ENCODE measurements around the gene HES4. TPM values are rescaled to one million over a fixed set of nuclear protein-coding genes. Genes with fewer than 3 reads are reported as not detected.

Gene HES4
- total RNA-seq, 1 donor from 2014 or later: 149 TPM

- H3K79me2 ChIP-seq (ENCODE audit: insufficient read depth, low read length): no peaks in the 10 kb centered on the region
- H3K9ac ChIP-seq (ENCODE audit: low read length): no peak overlapping the region
- no peaks in the 10 kb centered on the region for H3K9me3 Mint-ChIP-seq (ENCODE audit: unreplicated experiment)
- H3K27ac Mint-ChIP-seq (ENCODE audit: unreplicated experiment): no peak overlapping the region
- no peak overlapping the region for H3K27ac ChIP-seq (ENCODE audit: low read depth, low read length)
- FAIRE-seq (no peak), DNase-seq (ENCODE audit: low read depth) (no peak)
- H3K36me3 ChIP-seq (ENCODE audit: insufficient read depth, low read length): no peaks in the 10 kb centered on the region
- H3K27me3 Mint-ChIP-seq (ENCODE audit: low read depth, unreplicated experiment): peaks cover 35% of the 10 kb centered on the region
- no peaks in the 10 kb centered on the region for H4K20me1 ChIP-seq (ENCODE audit: insufficient read depth, low read length)
- no peak overlapping the region for H2AFZ ChIP-seq (ENCODE audit: low read depth, low read length)
- no peaks in the 10 kb centered on the region for H3K4me1 Mint-ChIP-seq (ENCODE audit: low read depth, unreplicated experiment)
- H3K4me3 Mint-ChIP-seq (ENCODE audit: unreplicated experiment): no peak overlapping the region
- peaks cover 5% of the 10 kb centered on the region for H3K36me3 Mint-ChIP-seq (ENCODE audit: low read depth, unreplicated experiment)
- no peaks in the 10 kb centered on the region for H3K9me3 ChIP-seq (ENCODE audit: insufficient read depth, low read depth, low read length)
- TF ChIP-seq CTCF (IDR thresholded peaks at IDR 0.05; ENCODE audit: insufficient read depth, low read depth, low read length) (no peak), EZH2 (IDR thresholded peaks at IDR 0.05; ENCODE audit: insufficient read depth, low read length) (no peak)
- peaks cover 4% of the 10 kb centered on the region for H3K27me3 ChIP-seq (ENCODE audit: insufficient read depth, low read length)
- no peak overlapping the region for H3K4me2 ChIP-seq (ENCODE audit: low read length)
- no peaks in the 10 kb centered on the region for H3K4me1 ChIP-seq (ENCODE audit: insufficient read depth, low read length)
- no peak overlapping the region for H3K4me3 ChIP-seq (ENCODE audit: insufficient read depth, low read depth, low read length)
Observed at GRCh38 chr1:979744-980072, 20.2 kb downstream of the HES4 start.

GRCh38 chr1:978835-979743 lies 20.8 kb downstream of the HES4 start:
- H4K20me1 ChIP-seq (ENCODE audit: insufficient read depth, low read length): no peaks in the 10 kb centered on the region
- peaks cover 36% of the 10 kb centered on the region for H3K27me3 Mint-ChIP-seq (ENCODE audit: low read depth, unreplicated experiment)
- no peak overlapping the region for H3K4me3 Mint-ChIP-seq (ENCODE audit: unreplicated experiment)
- H3K27ac ChIP-seq (ENCODE audit: low read depth, low read length): no peak overlapping the region
- FAIRE-seq (no peak), DNase-seq (ENCODE audit: low read depth) (no peak)
- no peak overlapping the region for H3K4me2 ChIP-seq (ENCODE audit: low read length)
- no peaks in the 10 kb centered on the region for H3K79me2 ChIP-seq (ENCODE audit: insufficient read depth, low read length)
- H3K4me1 ChIP-seq (ENCODE audit: insufficient read depth, low read length): no peaks in the 10 kb centered on the region
- peaks cover 5% of the 10 kb centered on the region for H3K36me3 Mint-ChIP-seq (ENCODE audit: low read depth, unreplicated experiment)
- peaks cover 4% of the 10 kb centered on the region for H3K27me3 ChIP-seq (ENCODE audit: insufficient read depth, low read length)
- no peak overlapping the region for H3K4me3 ChIP-seq (ENCODE audit: insufficient read depth, low read depth, low read length)
- H3K9me3 Mint-ChIP-seq (ENCODE audit: unreplicated experiment): no peaks in the 10 kb centered on the region
- H3K9ac ChIP-seq (ENCODE audit: low read length): no peak overlapping the region
- H2AFZ ChIP-seq (ENCODE audit: low read depth, low read length): no peak overlapping the region
- H3K27ac Mint-ChIP-seq (ENCODE audit: unreplicated experiment): no peak overlapping the region
- no peaks in the 10 kb centered on the region for H3K9me3 ChIP-seq (ENCODE audit: insufficient read depth, low read depth, low read length)
- no peaks in the 10 kb centered on the region for H3K4me1 Mint-ChIP-seq (ENCODE audit: low read depth, unreplicated experiment)
- H3K36me3 ChIP-seq (ENCODE audit: insufficient read depth, low read length): no peaks in the 10 kb centered on the region
- TF ChIP-seq EZH2 (IDR thresholded peaks at IDR 0.05; ENCODE audit: insufficient read depth, low read length) (no peak), CTCF (IDR thresholded peaks at IDR 0.05; ENCODE audit: insufficient read depth, low read depth, low read length) (no peak)
